Left ventricle myocardium superior (tissue), 1 donor: ENCODE data around the gene WWOX. TPM values are rescaled to one million over a fixed set of nuclear protein-coding genes. Genes with fewer than 3 reads are reported as not detected.

Experiments
- ATAC-seq: fragments of 200-7000 bp; cut with Tn5 transposase; one replicate; pipeline ENCODE4 v1.9.1; 2020; ENCODE audit warnings: mild to moderate bottlenecking, moderate library complexity
- DNase-seq: peaks from one replicate; pipeline ENCODE4 v3.0.0-alpha.2; 2020
- intact Hi-C: fragments of 100-400 bp; cut with micrococcal nuclease; formaldehyde crosslinking; loops from one replicate; pipeline ENCODE4 v1.11.0; 2022
- total RNA-seq: library from RNA; stranded (reverse); fragmentation: NEBNext Ultra II Directional; extraction: Animal tissue kit (Norgen Biotek cat#: 25700); gene quantifications from one replicate; pipeline ENCODE4 v1.2.1, GENCODE V29; 2021
- donor health status: DM: no; HTN: yes; CAD: no; lungs with severe emphysema.

WWOX gene
- total RNA-seq, 1 donor from 2014 or later = 12.8 TPM

GRCh38 chr16:78364556-78364880 lies 265.1 kb downstream of the WWOX start:
- intact Hi-C loops = no loop called here
- ATAC-seq (no peak), DNase-seq (no peak)

- no peak for ATAC-seq
- no peak for DNase-seq
- intact Hi-C loops = no loop called here
These were observed 265.9 kb downstream of the WWOX start for GRCh38 chr16:78365366-78365765.

GRCh38 chr16:78368121-78369102 lies 269.0 kb downstream of the WWOX start:
- ATAC-seq = peak; percentile 82
- DNase-seq = no peak
- intact Hi-C loops = no loop called here

- DNase-seq (no peak), ATAC-seq (no peak)
- intact Hi-C loops = no loop called here
These were observed 272.8 kb downstream of the WWOX start for GRCh38 chr16:78372277-78372676.

GRCh38 chr16:78375055-78375679 lies 275.7 kb downstream of the WWOX start:
- ATAC-seq (no peak), DNase-seq (peak; percentile 51)
- intact Hi-C loops = no loop called here

- ATAC-seq = no peak
- DNase-seq = no peak
- intact Hi-C loops = no loop called here
These were observed 277.0 kb downstream of the WWOX start for GRCh38 chr16:78376452-78376851.

- ATAC-seq (no peak), DNase-seq (no peak)
- intact Hi-C loops = no loop called here
These were observed 277.9 kb downstream of the WWOX start for GRCh38 chr16:78377312-78377711.

GRCh38 chr16:78381060-78381459 lies 281.6 kb downstream of the WWOX start:
- intact Hi-C loops = no loop called here
- ATAC-seq = no peak

GRCh38 chr16:78383118-78383517 lies 283.7 kb downstream of the WWOX start:
- ATAC-seq (no peak), DNase-seq (no peak)
- intact Hi-C loops = no loop called here

More at GRCh38 chr16:78381060-78381459, 281.6 kb downstream of the WWOX start:
- no peak for DNase-seq

- intact Hi-C loops = no loop called here
These were observed 285.8 kb downstream of the WWOX start for GRCh38 chr16:78385086-78385805.

GRCh38 chr16:78386557-78387324 lies 287.3 kb downstream of the WWOX start:
- DNase-seq (no peak), ATAC-seq (no peak)
- intact Hi-C loops = no loop called here

More at GRCh38 chr16:78385086-78385805, 285.8 kb downstream of the WWOX start:
- ATAC-seq (peak; percentile 54), DNase-seq (no peak)

GRCh38 chr16:78389009-78389498 lies 289.6 kb downstream of the WWOX start:
- intact Hi-C loops = no loop called here
- peak; percentile 36 for DNase-seq
- peak; percentile 72 for ATAC-seq

- ATAC-seq = peak; percentile 73
- no peak for DNase-seq
- intact Hi-C loops = no loop called here
These were observed 290.6 kb downstream of the WWOX start for GRCh38 chr16:78390092-78390491.

GRCh38 chr16:78390508-78391324 lies 291.3 kb downstream of the WWOX start:
- intact Hi-C loops = no loop called here
- ATAC-seq = peak; percentile 52

GRCh38 chr16:78392585-78393195 lies 293.2 kb downstream of the WWOX start:
- intact Hi-C loops = no loop called here
- no peak for DNase-seq
- peak; percentile 43 for ATAC-seq

More at GRCh38 chr16:78390508-78391324, 291.3 kb downstream of the WWOX start:
- DNase-seq = no peak

GRCh38 chr16:78395035-78395434 lies 295.6 kb downstream of the WWOX start:
- intact Hi-C loops = no loop called here
- DNase-seq (no peak), ATAC-seq (no peak)

GRCh38 chr16:78396046-78396445 lies 296.6 kb downstream of the WWOX start:
- intact Hi-C loops = no loop called here
- DNase-seq (no peak), ATAC-seq (no peak)

GRCh38 chr16:78396673-78397072 lies 297.2 kb downstream of the WWOX start:
- intact Hi-C loops = no loop called here
- no peak for ATAC-seq
- no peak for DNase-seq
